ENCODE data around the gene MTNR1A.
A peak's percentile ranks its signal among the peaks of the same experiment; 100 is the strongest.

The MTNR1A gene

GRCh38 chr4:186554914-186555827, at the start of gene MTNR1A:
Gene MTNR1A (minus strand): TSS chr4:186555567. CDS start chr4:186555365, 202 bp downstream.
- H3K27me3 ChIP-seq (ENCODE audit: control insufficient read depth, insufficient read depth, low read length): peaks cover 20% of the 10 kb centered on the region
- H3K4me3 ChIP-seq (ENCODE audit: low read depth, low read length): peak within 1 kb of the TSS; percentile 88
- H3K27ac ChIP-seq (ENCODE audit: low read depth, low read length): no peak within 1 kb of the TSS
- 0 out of 2 replicates have a peak, but pooled peaks cover 3% of the 10 kb centered on the region for H3K9me3 ChIP-seq (ENCODE audit: control insufficient read depth, insufficient read depth, low read depth, low read length)
- peaks cover 4% of the 10 kb centered on the region; the same call in 1 of the 2 replicates for H3K4me1 ChIP-seq (ENCODE audit: control insufficient read depth, insufficient read depth, low read length)
- H3K36me3 ChIP-seq (ENCODE audit: control insufficient read depth, insufficient read depth, low read length): no peaks in the 10 kb centered on the region
- peak within 1 kb of the TSS; percentile 61 for H3K9ac ChIP-seq (ENCODE audit: low read length)

GRCh38 chr4:186604124-186604807, 48.9 kb upstream of the MTNR1A start:
- Histone ChIP-seq H3K9ac (ENCODE audit: low read length) (no peak overlapping the region), H3K4me1 (ENCODE audit: control insufficient read depth, insufficient read depth, low read length) (no peaks in the 10 kb centered on the region; the same call in 1 of the 2 replicates), H3K27ac (ENCODE audit: low read depth, low read length) (no peak overlapping the region), H3K9me3 (ENCODE audit: control insufficient read depth, insufficient read depth, low read depth, low read length) (no peaks in the 10 kb centered on the region), H3K27me3 (ENCODE audit: control insufficient read depth, insufficient read depth, low read length) (no peaks in the 10 kb centered on the region), H3K4me3 (ENCODE audit: low read depth, low read length) (no peak overlapping the region), H3K36me3 (ENCODE audit: control insufficient read depth, insufficient read depth, low read length) (peaks cover 97% of the 10 kb centered on the region)

- no peaks in the 10 kb centered on the region for H3K9me3 ChIP-seq (ENCODE audit: control insufficient read depth, insufficient read depth, low read depth, low read length)
- no peak overlapping the region for H3K27ac ChIP-seq (ENCODE audit: low read depth, low read length)
- H3K27me3 ChIP-seq (ENCODE audit: control insufficient read depth, insufficient read depth, low read length): no peaks in the 10 kb centered on the region
- no peaks in the 10 kb centered on the region; the same call in 1 of the 2 replicates for H3K4me1 ChIP-seq (ENCODE audit: control insufficient read depth, insufficient read depth, low read length)
- H3K36me3 ChIP-seq (ENCODE audit: control insufficient read depth, insufficient read depth, low read length): peaks cover 97% of the 10 kb centered on the region
- no peak overlapping the region for H3K4me3 ChIP-seq (ENCODE audit: low read depth, low read length)
- no peak overlapping the region for H3K9ac ChIP-seq (ENCODE audit: low read length)
Measured at GRCh38 chr4:186602978-186603377, 47.6 kb upstream of the MTNR1A start.

- Histone ChIP-seq H3K27me3 (ENCODE audit: control insufficient read depth, insufficient read depth, low read length) (no peaks in the 10 kb centered on the region), H3K27ac (ENCODE audit: low read depth, low read length) (no peak overlapping the region), H3K4me3 (ENCODE audit: low read depth, low read length) (no peak overlapping the region), H3K4me1 (ENCODE audit: control insufficient read depth, insufficient read depth, low read length) (no peaks in the 10 kb centered on the region), H3K36me3 (ENCODE audit: control insufficient read depth, insufficient read depth, low read length) (peaks cover 99% of the 10 kb centered on the region), H3K9ac (ENCODE audit: low read length) (no peak overlapping the region), H3K9me3 (ENCODE audit: control insufficient read depth, insufficient read depth, low read depth, low read length) (no peaks in the 10 kb centered on the region)
Measured at GRCh38 chr4:186599483-186599882, 44.1 kb upstream of the MTNR1A start.

GRCh38 chr4:186598686-186599085, 43.3 kb upstream of the MTNR1A start:
- H3K9ac ChIP-seq (ENCODE audit: low read length): no peak overlapping the region
- H3K4me1 ChIP-seq (ENCODE audit: control insufficient read depth, insufficient read depth, low read length): no peaks in the 10 kb centered on the region
- H3K36me3 ChIP-seq (ENCODE audit: control insufficient read depth, insufficient read depth, low read length): peaks cover 92% of the 10 kb centered on the region
- H3K27ac ChIP-seq (ENCODE audit: low read depth, low read length): no peak overlapping the region
- no peaks in the 10 kb centered on the region for H3K27me3 ChIP-seq (ENCODE audit: control insufficient read depth, insufficient read depth, low read length)
- H3K9me3 ChIP-seq (ENCODE audit: control insufficient read depth, insufficient read depth, low read depth, low read length): no peaks in the 10 kb centered on the region
- H3K4me3 ChIP-seq (ENCODE audit: low read depth, low read length): no peak overlapping the region

- Histone ChIP-seq H3K9me3 (ENCODE audit: control insufficient read depth, insufficient read depth, low read depth, low read length) (no peaks in the 10 kb centered on the region), H3K36me3 (ENCODE audit: control insufficient read depth, insufficient read depth, low read length) (peaks cover 91% of the 10 kb centered on the region), H3K9ac (ENCODE audit: low read length) (no peak overlapping the region), H3K27ac (ENCODE audit: low read depth, low read length) (no peak overlapping the region), H3K4me3 (ENCODE audit: low read depth, low read length) (no peak overlapping the region), H3K4me1 (ENCODE audit: control insufficient read depth, insufficient read depth, low read length) (no peaks in the 10 kb centered on the region), H3K27me3 (ENCODE audit: control insufficient read depth, insufficient read depth, low read length) (no peaks in the 10 kb centered on the region)
Measured at GRCh38 chr4:186596850-186597390, 41.6 kb upstream of the MTNR1A start.

GRCh38 chr4:186596346-186596745, 41.0 kb upstream of the MTNR1A start:
- Histone ChIP-seq H3K27ac (ENCODE audit: low read depth, low read length) (no peak overlapping the region), H3K9me3 (ENCODE audit: control insufficient read depth, insufficient read depth, low read depth, low read length) (no peaks in the 10 kb centered on the region), H3K36me3 (ENCODE audit: control insufficient read depth, insufficient read depth, low read length) (peaks cover 92% of the 10 kb centered on the region), H3K9ac (ENCODE audit: low read length) (no peak overlapping the region), H3K4me1 (ENCODE audit: control insufficient read depth, insufficient read depth, low read length) (no peaks in the 10 kb centered on the region), H3K4me3 (ENCODE audit: low read depth, low read length) (no peak overlapping the region), H3K27me3 (ENCODE audit: control insufficient read depth, insufficient read depth, low read length) (no peaks in the 10 kb centered on the region)

- Histone ChIP-seq H3K36me3 (ENCODE audit: control insufficient read depth, insufficient read depth, low read length) (peaks cover 84% of the 10 kb centered on the region), H3K9ac (ENCODE audit: low read length) (no peak overlapping the region), H3K27me3 (ENCODE audit: control insufficient read depth, insufficient read depth, low read length) (no peaks in the 10 kb centered on the region), H3K4me1 (ENCODE audit: control insufficient read depth, insufficient read depth, low read length) (no peaks in the 10 kb centered on the region), H3K9me3 (ENCODE audit: control insufficient read depth, insufficient read depth, low read depth, low read length) (no peaks in the 10 kb centered on the region), H3K4me3 (ENCODE audit: low read depth, low read length) (no peak overlapping the region), H3K27ac (ENCODE audit: low read depth, low read length) (no peak overlapping the region)
Measured at GRCh38 chr4:186593587-186593973, 38.2 kb upstream of the MTNR1A start.

- no peaks in the 10 kb centered on the region for H3K4me1 ChIP-seq (ENCODE audit: control insufficient read depth, insufficient read depth, low read length)
- no peaks in the 10 kb centered on the region for H3K27me3 ChIP-seq (ENCODE audit: control insufficient read depth, insufficient read depth, low read length)
- H3K9me3 ChIP-seq (ENCODE audit: control insufficient read depth, insufficient read depth, low read depth, low read length): no peaks in the 10 kb centered on the region
- H3K4me3 ChIP-seq (ENCODE audit: low read depth, low read length): no peak overlapping the region
- H3K36me3 ChIP-seq (ENCODE audit: control insufficient read depth, insufficient read depth, low read length): peaks cover 84% of the 10 kb centered on the region
- no peak overlapping the region for H3K9ac ChIP-seq (ENCODE audit: low read length)
- no peak overlapping the region for H3K27ac ChIP-seq (ENCODE audit: low read depth, low read length)
Measured at GRCh38 chr4:186592966-186593586, 37.7 kb upstream of the MTNR1A start.

GRCh38 chr4:186592445-186592844, 37.1 kb upstream of the MTNR1A start:
- Histone ChIP-seq H3K36me3 (ENCODE audit: control insufficient read depth, insufficient read depth, low read length) (peaks cover 84% of the 10 kb centered on the region), H3K4me1 (ENCODE audit: control insufficient read depth, insufficient read depth, low read length) (no peaks in the 10 kb centered on the region), H3K9ac (ENCODE audit: low read length) (no peak overlapping the region), H3K27ac (ENCODE audit: low read depth, low read length) (no peak overlapping the region), H3K27me3 (ENCODE audit: control insufficient read depth, insufficient read depth, low read length) (no peaks in the 10 kb centered on the region), H3K9me3 (ENCODE audit: control insufficient read depth, insufficient read depth, low read depth, low read length) (no peaks in the 10 kb centered on the region), H3K4me3 (ENCODE audit: low read depth, low read length) (no peak overlapping the region)
